Ectodermal cell (in vitro differentiated cells): ENCODE measurements around the gene RFX4.

ENCODE experiments used
- H3K27ac ChIP-seq: 2 replicates; pipeline ENCODE4 v1.7.0; 2013; ENCODE audit warnings: mild to moderate bottlenecking, low read depth, low read length; ENCODE audit not compliant: insufficient read depth, poor library complexity, severe bottlenecking
- H3K27me3 ChIP-seq: 2 replicates; pipeline ENCODE4 v1.7.0; 2013; ENCODE audit warnings: mild to moderate bottlenecking, low read length; ENCODE audit not compliant: insufficient read depth, control insufficient read depth, poor library complexity, severe bottlenecking
- H3K36me3 ChIP-seq: one replicate; pipeline ENCODE4 v1.7.0; 2013; ENCODE audit warnings: low read length; ENCODE audit not compliant: control insufficient read depth, insufficient read depth
- H3K4me1 ChIP-seq: one replicate; pipeline ENCODE4 v1.7.0; 2013; ENCODE audit warnings: low read length; ENCODE audit not compliant: control insufficient read depth, insufficient read depth
- H3K4me3 ChIP-seq: 2 replicates; pipeline ENCODE4 v1.7.0; 2013; ENCODE audit warnings: low read depth, low read length, control low read depth; ENCODE audit not compliant: insufficient read depth
- H3K9me3 ChIP-seq: 2 replicates; pipeline ENCODE4 v1.7.0; 2013; ENCODE audit warnings: mild to moderate bottlenecking, low read length, moderate library complexity; ENCODE audit not compliant: control insufficient read depth
- WGBS, 2 experiments: methylation state at CpG; one replicate each; pipeline ENCODE4 v1.1.7; 2013; ENCODE audit warnings: missing lambda C conversion rate in 2 of 2; 5-methylcytosine and 5-hydroxymethylcytosine counted together

The RFX4 gene

GRCh38 chr12:106582249-106582591, 584 bp upstream of the RFX4 start:
- 1% methylated on average over 15 to 16 of the region's 16 CpGs for WGBS, 2 experiments
- H3K4me3 ChIP-seq, result peak overlapping the region; percentile 53
- H3K4me1 ChIP-seq, result peaks cover 9% of the 10 kb centered on the region
- H3K9me3 ChIP-seq, result no peaks in the 10 kb centered on the region
- H3K27me3 ChIP-seq, result peaks cover 94% of the 10 kb centered on the region
- H3K36me3 ChIP-seq, result no peaks in the 10 kb centered on the region
- peak overlapping the region; percentile 61 for H3K27ac ChIP-seq

GRCh38 chr12:106583242-106584103, 669 bp downstream of the RFX4 start:
- 1% methylated on average over 60 of the region's 60 CpGs for WGBS, 2 experiments
- Histone ChIP-seq H3K27me3 (peaks cover 94% of the 10 kb centered on the region), H3K4me1 (peaks cover 15% of the 10 kb centered on the region), H3K4me3 (peak overlapping the region; percentile 53), H3K27ac (peak overlapping the region; percentile 88), H3K9me3 (no peaks in the 10 kb centered on the region), H3K36me3 (no peaks in the 10 kb centered on the region)

DNA sequence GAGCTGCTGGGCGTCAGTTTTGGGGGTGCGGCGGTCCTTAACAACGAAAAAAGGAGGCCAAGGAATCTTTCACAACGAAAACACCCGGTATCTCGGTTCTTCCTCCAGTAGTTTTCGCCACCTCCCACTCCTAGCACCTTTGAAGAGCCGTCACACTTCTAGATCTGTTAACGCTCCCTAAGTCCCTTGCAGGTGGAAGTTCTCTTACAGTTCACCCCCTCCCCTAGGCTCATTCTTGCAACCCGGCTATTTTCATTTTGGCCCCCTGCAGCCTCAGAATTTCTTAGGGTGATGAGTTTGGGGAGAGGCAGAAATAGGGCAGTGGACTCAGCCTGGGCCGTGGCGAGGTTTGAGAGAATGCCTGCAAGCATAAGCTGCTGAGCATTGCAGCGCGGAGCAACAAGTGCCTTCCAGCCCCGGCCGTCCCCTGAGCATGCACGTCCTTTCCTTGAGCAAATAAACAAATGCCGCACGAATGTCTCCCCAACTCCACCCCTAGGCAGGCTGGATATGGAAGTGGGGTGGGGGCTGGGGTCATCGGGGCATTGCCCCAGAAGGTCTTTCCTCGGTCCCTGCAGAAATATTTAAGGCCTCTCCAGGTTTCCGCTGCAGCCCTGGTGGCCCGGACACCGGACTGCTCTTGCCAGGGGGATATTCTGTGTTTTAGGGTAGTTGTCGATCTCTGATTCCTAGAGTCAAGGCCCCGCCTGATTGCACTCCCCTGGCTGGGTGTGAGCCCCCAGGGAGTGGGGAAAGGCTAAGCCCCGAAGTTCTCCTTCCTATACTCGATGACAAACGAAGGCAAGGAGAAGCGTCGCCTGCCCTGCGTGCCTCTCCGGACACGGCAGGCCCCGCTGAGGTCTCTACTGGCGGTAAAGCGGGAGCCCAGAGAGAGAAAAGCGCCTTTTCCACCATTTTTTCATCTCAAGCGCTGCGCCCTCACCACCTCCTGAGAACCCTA, 1.6 kb downstream of the RFX4 start:
- H3K36me3 ChIP-seq, result peaks cover 3% of the 10 kb centered on the region
- H3K27ac ChIP-seq, result no peak overlapping the region
- H3K27me3 ChIP-seq, result peaks cover 94% of the 10 kb centered on the region
- peak overlapping the region; percentile 53 for H3K4me3 ChIP-seq
- H3K4me1 ChIP-seq, result peaks cover 18% of the 10 kb centered on the region
- H3K9me3 ChIP-seq, result no peaks in the 10 kb centered on the region
- WGBS, 2 experiments, result 0 to 1% methylated on average over 41 of the region's 41 CpGs

DNA sequence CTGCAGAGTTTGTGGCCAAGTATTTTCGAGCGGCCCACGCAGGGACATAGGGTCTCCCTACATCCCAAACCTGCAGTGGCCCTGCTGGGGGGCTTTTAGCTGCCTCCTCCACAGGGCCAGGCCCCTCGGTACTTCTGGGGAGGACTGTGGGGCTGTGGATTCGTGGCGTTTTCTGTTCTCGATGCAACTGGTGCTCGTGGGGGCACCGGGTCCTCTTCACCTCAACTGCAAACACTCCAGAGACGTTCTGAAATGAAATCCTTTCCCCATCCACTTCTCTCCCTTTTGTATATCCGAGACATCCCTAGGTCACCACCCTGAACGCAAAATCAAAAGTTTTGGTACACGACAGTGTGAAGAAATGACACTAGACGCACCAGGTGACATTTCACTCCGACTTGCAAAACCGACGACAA, 2.3 kb downstream of the RFX4 start:
- no peaks in the 10 kb centered on the region for H3K9me3 ChIP-seq
- 1 to 2% methylated on average over 17 of the region's 17 CpGs for WGBS, 2 experiments
- H3K27ac ChIP-seq, result no peak overlapping the region
- H3K27me3 ChIP-seq, result peaks cover 94% of the 10 kb centered on the region
- H3K4me3 ChIP-seq, result peak overlapping the region; percentile 53
- H3K4me1 ChIP-seq, result peaks cover 18% of the 10 kb centered on the region
- H3K36me3 ChIP-seq, result peaks cover 5% of the 10 kb centered on the region

DNA sequence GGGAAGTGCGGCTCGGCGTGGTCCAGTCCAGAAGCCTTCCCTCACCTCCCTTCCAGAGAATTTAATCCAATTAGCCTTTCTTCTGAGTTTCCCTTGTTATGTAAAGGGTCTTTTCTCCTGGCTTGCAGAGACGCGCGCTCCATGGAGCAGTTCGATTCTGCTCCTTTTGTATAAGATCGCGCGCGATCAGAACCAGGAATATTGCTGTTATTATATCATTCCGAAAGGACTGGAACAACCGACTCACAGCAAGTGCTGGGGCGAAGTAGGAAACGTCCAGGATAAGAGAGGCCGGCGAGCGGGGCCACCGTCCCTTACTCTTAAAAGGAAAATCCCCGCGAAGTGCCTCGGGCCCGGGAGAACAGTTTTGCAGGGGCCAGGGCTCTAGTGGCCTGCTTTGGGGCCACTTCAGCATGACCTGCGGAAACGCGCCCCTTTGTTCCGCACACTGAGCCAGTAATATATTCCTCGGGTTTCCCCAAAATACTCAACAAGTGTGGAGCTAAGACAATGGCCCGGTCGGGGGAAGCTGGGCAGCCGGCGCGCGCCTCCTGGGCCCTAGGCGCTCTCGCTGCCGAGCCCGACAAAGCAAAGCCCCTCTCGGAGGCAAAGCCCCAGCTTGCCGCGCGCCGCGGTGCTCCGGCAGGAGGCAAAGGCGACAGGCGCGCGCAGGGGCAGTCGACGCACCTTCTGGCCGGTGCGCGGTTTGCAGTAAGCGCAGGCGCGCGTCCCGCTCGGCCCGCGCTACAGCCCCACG, 2.9 kb downstream of the RFX4 start:
- WGBS, 2 experiments, result 0% methylated on average over 63 of the region's 63 CpGs
- Histone ChIP-seq H3K4me3 (peak overlapping the region; percentile 53), H3K27me3 (peaks cover 94% of the 10 kb centered on the region), H3K27ac (no peak overlapping the region), H3K9me3 (no peaks in the 10 kb centered on the region), H3K4me1 (peaks cover 17% of the 10 kb centered on the region), H3K36me3 (peaks cover 5% of the 10 kb centered on the region)

GRCh38 chr12:106586278-106586802, 3.5 kb downstream of the RFX4 start:
- peaks cover 90% of the 10 kb centered on the region for H3K27me3 ChIP-seq
- peaks cover 12% of the 10 kb centered on the region for H3K4me1 ChIP-seq
- no peaks in the 10 kb centered on the region for H3K9me3 ChIP-seq
- no peak overlapping the region for H3K27ac ChIP-seq
- H3K4me3 ChIP-seq, result peak overlapping the region; percentile 53
- H3K36me3 ChIP-seq, result peaks cover 5% of the 10 kb centered on the region
- WGBS, 2 experiments, result 1% methylated on average over 35 of the region's 35 CpGs

DNA sequence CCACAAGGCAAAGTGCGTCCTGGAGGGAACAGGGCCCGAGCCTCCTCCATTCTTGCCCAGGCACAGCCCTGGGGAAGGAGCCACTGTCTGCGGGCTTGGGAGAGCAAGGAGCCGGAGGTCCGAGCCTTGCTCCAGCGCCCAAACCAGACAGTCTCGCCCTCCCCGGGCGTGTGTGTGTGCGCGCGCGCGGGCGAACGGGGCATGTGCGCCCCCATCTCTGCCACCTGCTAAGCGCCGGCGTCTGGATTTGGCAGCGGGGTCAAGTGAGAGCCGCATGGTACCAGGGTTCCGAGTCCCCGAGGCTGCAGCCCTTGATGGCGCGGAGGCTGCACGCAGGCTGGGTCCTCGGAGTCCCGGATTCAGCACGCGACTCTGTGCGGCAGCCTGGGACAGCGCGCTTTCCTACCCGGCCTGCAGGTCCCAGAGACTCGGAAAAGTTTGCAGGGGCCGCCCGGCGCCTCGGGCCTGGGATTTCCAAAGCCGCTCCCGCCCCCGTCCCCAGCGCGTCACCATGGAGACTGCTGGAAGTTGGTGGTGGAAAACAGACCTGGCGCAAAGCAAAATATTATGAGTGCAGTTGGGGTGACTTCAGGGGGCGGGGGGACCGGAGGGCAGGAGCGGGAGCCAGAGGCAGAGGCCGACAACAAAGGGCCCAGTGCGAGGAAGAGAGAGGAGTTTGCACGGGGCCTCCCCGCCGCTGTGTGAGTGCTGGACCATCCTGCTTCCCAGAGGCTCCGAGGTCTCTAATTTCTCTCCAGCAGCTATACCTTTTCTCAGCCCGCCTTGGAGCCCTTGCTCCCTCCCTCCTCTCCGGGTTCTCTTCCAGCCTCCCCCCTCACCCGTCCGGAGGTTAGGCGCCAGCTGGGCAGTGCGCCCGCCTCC, 4.2 kb downstream of the RFX4 start:
- WGBS, 2 experiments, result 0 to 1% methylated on average over 62 of the region's 62 CpGs
- H3K9me3 ChIP-seq, result no peaks in the 10 kb centered on the region
- H3K4me1 ChIP-seq, result peaks cover 12% of the 10 kb centered on the region
- peaks cover 5% of the 10 kb centered on the region for H3K36me3 ChIP-seq
- H3K27ac ChIP-seq, result peak overlapping the region; percentile 62
- peaks cover 85% of the 10 kb centered on the region for H3K27me3 ChIP-seq
- peak overlapping the region; percentile 53 for H3K4me3 ChIP-seq

GRCh38 chr12:106588771-106589170, 6.0 kb downstream of the RFX4 start:
- H3K27me3 ChIP-seq, result peaks cover 77% of the 10 kb centered on the region
- WGBS, 2 experiments, result 70 to 78% methylated on average over 3 to 4 of the region's 4 CpGs
- H3K4me1 ChIP-seq, result peaks cover 12% of the 10 kb centered on the region
- no peak overlapping the region for H3K27ac ChIP-seq
- peaks cover 5% of the 10 kb centered on the region for H3K36me3 ChIP-seq
- H3K9me3 ChIP-seq, result no peaks in the 10 kb centered on the region
- H3K4me3 ChIP-seq, result no peak overlapping the region

- H3K9me3 ChIP-seq, result no peaks in the 10 kb centered on the region
- no peak overlapping the region for H3K4me3 ChIP-seq
- WGBS, 2 experiments, result 72 to 74% methylated on average over 2 of the region's 2 CpGs
- H3K4me1 ChIP-seq, result peaks cover 12% of the 10 kb centered on the region
- H3K27ac ChIP-seq, result no peak overlapping the region
- peaks cover 5% of the 10 kb centered on the region for H3K36me3 ChIP-seq
- peaks cover 58% of the 10 kb centered on the region for H3K27me3 ChIP-seq
Observed at GRCh38 chr12:106590601-106591000, 7.8 kb downstream of the RFX4 start.
